Measurements from ENCODE around the gene POLDIP2. TPM values are rescaled to one million over a fixed set of nuclear protein-coding genes. Genes with fewer than 3 reads are reported as not detected.

POLDIP2 gene
- total RNA-seq, 2 donors from 2014 or later: 69.0 to 72.1 TPM

DNA sequence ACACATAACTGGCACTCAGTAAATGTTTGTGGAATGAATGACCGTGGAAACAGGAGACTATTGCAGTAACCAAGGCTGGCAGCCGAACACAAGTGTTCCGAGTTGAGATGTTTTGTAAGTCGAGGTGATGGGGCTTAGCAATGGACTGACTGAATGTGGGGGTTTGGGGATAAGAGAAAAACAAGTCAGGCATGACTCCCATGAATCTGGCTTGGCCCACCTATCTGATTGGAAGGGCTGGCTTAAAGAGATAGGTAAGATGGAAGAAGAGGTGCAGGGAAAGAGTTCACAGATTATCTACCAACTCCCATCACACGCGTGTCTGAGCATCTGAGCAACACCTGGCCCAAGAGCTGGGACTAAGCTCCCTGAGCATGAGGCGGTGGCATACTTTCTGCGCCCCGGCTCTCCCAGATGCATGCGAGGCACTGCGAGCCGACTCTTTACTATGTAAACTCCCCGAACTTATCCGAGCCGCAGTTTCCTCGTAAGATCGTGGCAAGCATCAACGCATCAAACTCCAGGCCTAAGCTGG lies 22.6 kb downstream of the POLDIP2 start:
- Histone ChIP-seq H3K4me3 (ENCODE audit: low read length) (peak overlapping the region; percentile 93), H3K9ac (ENCODE audit: extremely low read depth, low read length, poor library complexity, severe bottlenecking) (peak overlapping the region; percentile 88), H3K27ac (ENCODE audit: low read depth, low read length) (peak overlapping the region; percentile 48), H3K9me3 (ENCODE audit: control insufficient read depth, low read length) (no peaks in the 10 kb centered on the region), H3K36me3 (ENCODE audit: control insufficient read depth, insufficient read depth, low read length) (peaks cover 9% of the 10 kb centered on the region), H3K4me1 (ENCODE audit: control insufficient read depth, insufficient read depth, low read length) (peaks cover 7% of the 10 kb centered on the region), H3K27me3 (ENCODE audit: control insufficient read depth, insufficient read depth, low read length, poor library complexity, severe bottlenecking) (no peaks in the 10 kb centered on the region)
- peaks cover 7% of the 10 kb centered on the region for H3K36me3 Mint-ChIP-seq (ENCODE audit: low read depth)
- peak overlapping the region; percentile 76 for H3K27ac Mint-ChIP-seq
- H3K27me3 Mint-ChIP-seq (ENCODE audit: insufficient read depth): peaks cover 1% of the 10 kb centered on the region
- WGBS, 2 experiments (ENCODE audit: insufficient coverage in 1 of 2, insufficient read length in 1 of 2): 16 to 20% methylated on average over 11 to 18 of the region's 18 CpGs
- TF ChIP-seq, protein P1, sequence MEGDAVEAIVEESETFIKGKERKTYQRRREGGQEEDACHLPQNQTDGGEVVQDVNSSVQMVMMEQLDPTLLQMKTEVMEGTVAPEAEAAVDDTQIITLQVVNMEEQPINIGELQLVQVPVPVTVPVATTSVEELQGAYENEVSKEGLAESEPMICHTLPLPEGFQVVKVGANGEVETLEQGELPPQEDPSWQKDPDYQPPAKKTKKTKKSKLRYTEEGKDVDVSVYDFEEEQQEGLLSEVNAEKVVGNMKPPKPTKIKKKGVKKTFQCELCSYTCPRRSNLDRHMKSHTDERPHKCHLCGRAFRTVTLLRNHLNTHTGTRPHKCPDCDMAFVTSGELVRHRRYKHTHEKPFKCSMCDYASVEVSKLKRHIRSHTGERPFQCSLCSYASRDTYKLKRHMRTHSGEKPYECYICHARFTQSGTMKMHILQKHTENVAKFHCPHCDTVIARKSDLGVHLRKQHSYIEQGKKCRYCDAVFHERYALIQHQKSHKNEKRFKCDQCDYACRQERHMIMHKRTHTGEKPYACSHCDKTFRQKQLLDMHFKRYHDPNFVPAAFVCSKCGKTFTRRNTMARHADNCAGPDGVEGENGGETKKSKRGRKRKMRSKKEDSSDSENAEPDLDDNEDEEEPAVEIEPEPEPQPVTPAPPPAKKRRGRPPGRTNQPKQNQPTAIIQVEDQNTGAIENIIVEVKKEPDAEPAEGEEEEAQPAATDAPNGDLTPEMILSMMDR (conservative IDR thresholded peaks at IDR 0.05): no peak
- peak; percentile 53 for DNase-seq
- no peaks in the 10 kb centered on the region for H3K9me3 Mint-ChIP-seq
- H3K4me3 Mint-ChIP-seq: peak overlapping the region; percentile 98
- peaks cover 27% of the 10 kb centered on the region for H3K4me1 Mint-ChIP-seq

DNA sequence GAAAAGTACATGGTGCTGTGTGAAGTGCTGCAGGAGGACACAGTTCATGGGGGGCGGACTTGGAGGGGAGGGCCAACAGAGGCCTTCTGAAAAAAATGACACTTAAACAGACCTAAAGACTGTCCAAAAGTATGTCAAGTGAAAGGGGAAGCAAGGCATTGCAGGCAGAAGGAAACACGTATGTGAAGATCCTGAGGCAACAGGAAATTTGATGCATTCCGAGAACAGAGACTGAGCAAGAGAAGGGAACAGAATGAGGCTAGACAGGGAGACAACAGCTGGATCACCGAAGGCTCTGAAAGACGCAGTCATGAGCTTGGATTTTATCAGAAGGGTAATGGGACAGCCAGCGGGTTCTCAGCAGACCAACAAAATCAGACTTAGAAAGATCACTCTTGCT lies 23.2 kb downstream of the POLDIP2 start:
- H3K27ac Mint-ChIP-seq: peak overlapping the region; percentile 76
- 86 to 87% methylated on average over 5 to 6 of the region's 6 CpGs for WGBS, 2 experiments (ENCODE audit: insufficient coverage in 1 of 2, insufficient read length in 1 of 2)
- peaks cover 27% of the 10 kb centered on the region for H3K4me1 Mint-ChIP-seq
- peak overlapping the region; percentile 88 for H3K9ac ChIP-seq (ENCODE audit: extremely low read depth, low read length, poor library complexity, severe bottlenecking)
- peaks cover 6% of the 10 kb centered on the region for H3K36me3 Mint-ChIP-seq (ENCODE audit: low read depth)
- no peaks in the 10 kb centered on the region for H3K27me3 ChIP-seq (ENCODE audit: control insufficient read depth, insufficient read depth, low read length, poor library complexity, severe bottlenecking)
- no peaks in the 10 kb centered on the region for H3K9me3 Mint-ChIP-seq
- H3K4me3 Mint-ChIP-seq: peak overlapping the region; percentile 98
- H3K4me1 ChIP-seq (ENCODE audit: control insufficient read depth, insufficient read depth, low read length): peaks cover 7% of the 10 kb centered on the region
- peaks cover 1% of the 10 kb centered on the region for H3K27me3 Mint-ChIP-seq (ENCODE audit: insufficient read depth)
- no peak overlapping the region for H3K27ac ChIP-seq (ENCODE audit: low read depth, low read length)
- DNase-seq: no peak
- no peaks in the 10 kb centered on the region for H3K9me3 ChIP-seq (ENCODE audit: control insufficient read depth, low read length)
- H3K4me3 ChIP-seq (ENCODE audit: low read length): peak overlapping the region; percentile 93
- TF ChIP-seq, protein P1 (conservative IDR thresholded peaks at IDR 0.05): no peak
- H3K36me3 ChIP-seq (ENCODE audit: control insufficient read depth, insufficient read depth, low read length): peaks cover 7% of the 10 kb centered on the region

DNA sequence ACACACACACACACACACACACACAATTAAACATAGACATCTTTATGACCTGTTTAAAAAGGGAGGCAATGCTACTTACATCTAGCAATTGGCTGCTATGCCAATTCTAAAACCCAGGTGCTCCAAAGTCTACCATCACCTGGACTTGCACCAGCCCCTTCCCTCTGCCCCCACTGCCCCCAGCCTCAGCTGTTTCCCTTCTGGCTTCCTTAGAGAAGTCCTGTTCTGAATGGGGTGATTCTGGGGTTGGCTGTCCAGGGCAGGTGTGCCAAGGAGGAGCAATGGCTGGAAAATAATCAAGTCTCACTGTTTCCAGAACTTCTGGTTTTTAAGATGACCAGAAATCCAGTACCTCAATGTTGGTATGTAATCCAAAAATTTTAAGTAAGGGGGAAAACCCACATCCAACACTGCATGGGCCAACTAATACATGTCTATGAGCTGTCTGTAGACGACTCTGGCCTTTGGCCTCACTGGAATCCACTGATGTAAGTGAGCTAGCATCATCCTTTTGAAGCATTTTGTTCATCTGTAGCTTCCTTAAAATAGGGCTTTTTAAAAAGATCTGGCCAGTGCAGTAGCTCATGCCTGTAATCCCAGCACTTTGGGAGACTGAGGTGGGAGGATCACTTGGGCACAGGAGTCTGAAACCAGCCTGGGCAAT lies 24.1 kb downstream of the POLDIP2 start:
- TF ChIP-seq, protein P1 (conservative IDR thresholded peaks at IDR 0.05): no peak
- H3K36me3 ChIP-seq (ENCODE audit: control insufficient read depth, insufficient read depth, low read length): peaks cover 13% of the 10 kb centered on the region
- no peaks in the 10 kb centered on the region for H3K27me3 ChIP-seq (ENCODE audit: control insufficient read depth, insufficient read depth, low read length, poor library complexity, severe bottlenecking)
- no peak overlapping the region for H3K9ac ChIP-seq (ENCODE audit: extremely low read depth, low read length, poor library complexity, severe bottlenecking)
- no peak overlapping the region for H3K4me3 ChIP-seq (ENCODE audit: low read length)
- H3K4me1 ChIP-seq (ENCODE audit: control insufficient read depth, insufficient read depth, low read length): peaks cover 7% of the 10 kb centered on the region
- H3K4me1 Mint-ChIP-seq: peaks cover 23% of the 10 kb centered on the region
- no peaks in the 10 kb centered on the region for H3K9me3 Mint-ChIP-seq
- H3K27ac ChIP-seq (ENCODE audit: low read depth, low read length): no peak overlapping the region
- H3K4me3 Mint-ChIP-seq: peak overlapping the region; percentile 98
- no peaks in the 10 kb centered on the region for H3K9me3 ChIP-seq (ENCODE audit: control insufficient read depth, low read length)
- peak; percentile 35 for DNase-seq
- peaks cover 14% of the 10 kb centered on the region for H3K36me3 Mint-ChIP-seq (ENCODE audit: low read depth)
- WGBS, 2 experiments (ENCODE audit: insufficient coverage in 1 of 2, insufficient read length in 1 of 2): 78 to 100% methylated on average over 1 of the region's 1 CpG
- H3K27ac Mint-ChIP-seq: no peak overlapping the region
- H3K27me3 Mint-ChIP-seq (ENCODE audit: insufficient read depth): peaks cover 1% of the 10 kb centered on the region
